ENCODE measurements around the gene KRI1. TPM values are rescaled to one million over a fixed set of nuclear protein-coding genes. Genes with fewer than 3 reads are reported as not detected.

KRI1 gene
- total RNA-seq, 1 donor from 2014 or later, result 18.2 TPM

- H3K4me3 ChIP-seq (ENCODE audit: low read depth, low read length), result no peak overlapping the region
- TF ChIP-seq, protein P1, sequence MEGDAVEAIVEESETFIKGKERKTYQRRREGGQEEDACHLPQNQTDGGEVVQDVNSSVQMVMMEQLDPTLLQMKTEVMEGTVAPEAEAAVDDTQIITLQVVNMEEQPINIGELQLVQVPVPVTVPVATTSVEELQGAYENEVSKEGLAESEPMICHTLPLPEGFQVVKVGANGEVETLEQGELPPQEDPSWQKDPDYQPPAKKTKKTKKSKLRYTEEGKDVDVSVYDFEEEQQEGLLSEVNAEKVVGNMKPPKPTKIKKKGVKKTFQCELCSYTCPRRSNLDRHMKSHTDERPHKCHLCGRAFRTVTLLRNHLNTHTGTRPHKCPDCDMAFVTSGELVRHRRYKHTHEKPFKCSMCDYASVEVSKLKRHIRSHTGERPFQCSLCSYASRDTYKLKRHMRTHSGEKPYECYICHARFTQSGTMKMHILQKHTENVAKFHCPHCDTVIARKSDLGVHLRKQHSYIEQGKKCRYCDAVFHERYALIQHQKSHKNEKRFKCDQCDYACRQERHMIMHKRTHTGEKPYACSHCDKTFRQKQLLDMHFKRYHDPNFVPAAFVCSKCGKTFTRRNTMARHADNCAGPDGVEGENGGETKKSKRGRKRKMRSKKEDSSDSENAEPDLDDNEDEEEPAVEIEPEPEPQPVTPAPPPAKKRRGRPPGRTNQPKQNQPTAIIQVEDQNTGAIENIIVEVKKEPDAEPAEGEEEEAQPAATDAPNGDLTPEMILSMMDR (conservative IDR thresholded peaks at IDR 0.05; ENCODE audit: low read depth, low read length), result no peak
- no peak for DNase-seq (ENCODE audit: low read depth)
Measured at GRCh38 chr19:10517760-10518443, 47.9 kb downstream of the KRI1 start.

DNA sequence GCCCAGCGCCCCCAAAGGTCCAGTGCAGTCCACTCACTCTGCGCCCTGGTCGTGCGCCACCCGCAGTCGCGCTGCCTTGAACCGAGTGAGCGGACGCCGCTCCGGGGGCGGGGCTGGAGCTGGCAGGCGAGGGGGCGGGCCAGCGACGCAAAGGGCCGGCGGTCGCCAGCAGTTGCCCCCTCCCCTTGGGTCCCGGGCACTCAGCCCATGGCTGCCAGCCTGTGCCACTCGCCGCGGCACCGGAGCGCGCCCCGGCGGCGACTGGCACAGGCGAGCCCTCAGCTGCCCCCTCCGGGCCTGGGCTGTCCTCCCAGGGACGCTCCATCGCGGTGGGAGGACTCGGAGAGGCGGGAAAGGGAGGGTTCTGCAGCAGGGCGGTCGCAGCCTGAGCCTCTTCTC, 48.5 kb downstream of the KRI1 start, which contains the start of gene S1PR5:
S1PR5 (minus strand) TSS at position 87 of the 399 bp plus-strand sequence. CDS start 2,436 bp downstream, outside the sequence.
- TF ChIP-seq, protein P1 (conservative IDR thresholded peaks at IDR 0.05; ENCODE audit: low read depth, low read length), result no peak
- no peak within 1 kb of the TSS for H3K4me3 ChIP-seq (ENCODE audit: low read depth, low read length)
- DNase-seq (ENCODE audit: low read depth), result no peak

DNA sequence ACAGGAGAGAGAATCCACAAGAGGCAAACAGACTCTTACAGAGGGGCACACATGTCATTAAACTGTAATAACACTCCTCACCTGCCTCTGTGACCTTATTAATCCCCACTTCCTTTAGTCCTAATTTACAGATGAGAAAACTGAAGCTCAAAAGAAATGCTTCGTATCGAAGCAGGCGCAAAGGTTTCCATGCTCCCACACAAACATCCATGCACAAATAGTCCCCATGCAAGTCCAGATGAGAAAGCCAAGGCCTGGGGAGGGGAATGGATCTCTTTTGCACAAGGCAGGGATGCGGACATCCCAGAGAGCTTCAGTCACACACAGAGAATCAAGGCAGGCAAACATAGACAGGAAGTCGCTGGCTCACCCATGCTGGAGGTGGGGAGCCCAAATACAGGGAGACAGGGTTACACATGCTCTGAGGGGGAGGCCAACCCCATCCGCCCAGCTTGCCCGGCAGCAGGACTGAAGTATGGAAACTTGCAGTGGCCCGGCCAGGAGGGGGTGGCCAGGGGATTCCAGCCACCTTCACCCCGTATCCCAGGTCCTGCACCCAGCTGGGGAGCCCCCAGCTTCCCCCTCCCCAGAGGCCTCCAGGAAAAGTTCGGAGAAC, 49.0 kb downstream of the KRI1 start:
- no peak overlapping the region for H3K4me3 ChIP-seq (ENCODE audit: low read depth, low read length)
- TF ChIP-seq, protein P1 (conservative IDR thresholded peaks at IDR 0.05; ENCODE audit: low read depth, low read length), result no peak
- DNase-seq (ENCODE audit: low read depth), result no peak

GRCh38 chr19:10516064-10516385, 49.8 kb downstream of the KRI1 start:
- DNase-seq (ENCODE audit: low read depth), result no peak
- H3K4me3 ChIP-seq (ENCODE audit: low read depth, low read length), result no peak overlapping the region
- TF ChIP-seq, protein P1 (conservative IDR thresholded peaks at IDR 0.05; ENCODE audit: low read depth, low read length), result no peak

- DNase-seq (ENCODE audit: low read depth), result no peak
- TF ChIP-seq, protein P1 (conservative IDR thresholded peaks at IDR 0.05; ENCODE audit: low read depth, low read length), result no peak
Measured at GRCh38 chr19:10514211-10515145, 51.3 kb downstream of the KRI1 start.

DNA sequence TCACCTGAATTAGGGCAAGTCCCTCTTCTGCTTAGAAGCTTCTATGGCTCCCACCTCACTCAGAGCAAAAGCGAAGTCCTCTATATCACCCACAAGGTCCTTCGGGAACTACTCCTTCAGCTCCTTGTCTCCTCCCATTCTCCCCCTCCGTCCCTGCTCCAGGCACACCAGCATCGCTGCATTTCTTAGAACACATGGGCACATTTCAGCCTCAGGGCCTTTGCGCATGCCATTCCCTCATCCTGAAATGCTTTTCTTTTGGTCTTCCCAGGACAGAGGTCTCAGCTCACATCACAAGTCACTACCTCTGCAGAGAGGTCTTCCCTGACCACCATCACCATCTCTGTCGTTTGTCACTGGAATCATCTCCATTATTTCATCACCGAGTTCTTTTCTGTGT, 52.6 kb downstream of the KRI1 start:
- no peak overlapping the region for H3K4me3 ChIP-seq (ENCODE audit: low read depth, low read length)
- DNase-seq (ENCODE audit: low read depth), result no peak
- TF ChIP-seq, protein P1 (conservative IDR thresholded peaks at IDR 0.05; ENCODE audit: low read depth, low read length), result no peak

More at GRCh38 chr19:10514211-10515145, 51.3 kb downstream of the KRI1 start:
- no peak overlapping the region for H3K4me3 ChIP-seq (ENCODE audit: low read depth, low read length)

Measured in epithelial cell of proximal tubule (primary cell).